Measurements from ENCODE around the gene ATR. TPM values are rescaled to one million over a fixed set of nuclear protein-coding genes. Genes with fewer than 3 reads are reported as not detected.

ATR gene
- total RNA-seq, 1 experiment from 2014 or later, result 17.5 TPM

DNA sequence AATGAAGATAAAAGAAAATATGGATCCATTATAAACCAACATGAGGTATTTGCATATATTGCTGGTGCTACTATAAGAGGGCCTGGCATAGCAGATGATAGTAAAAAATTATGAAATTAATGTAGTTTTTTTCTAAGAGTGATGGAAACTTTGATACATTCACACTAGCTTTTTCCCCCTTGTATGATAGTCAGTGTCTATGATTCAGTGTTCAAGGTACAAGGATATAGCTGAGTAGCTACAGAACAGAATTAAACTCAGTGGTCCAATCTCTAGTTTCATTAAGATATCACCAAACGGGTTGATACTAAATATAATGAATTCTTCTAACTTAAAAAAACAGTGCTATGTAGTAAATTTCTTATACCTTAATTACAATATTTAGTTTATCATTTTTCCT is 80.8 kb downstream of the ATR start:
- H3K4me1 ChIP-seq, result no peaks in the 10 kb centered on the region; the same call in 1 of the 2 replicates
- DNase-seq, result no peak
- H3K4me3 Mint-ChIP-seq (ENCODE audit: unreplicated experiment), result no peak overlapping the region
- no peaks in the 10 kb centered on the region for H3K9me3 ChIP-seq
- no peaks in the 10 kb centered on the region for H3K27me3 Mint-ChIP-seq (ENCODE audit: insufficient read depth, unreplicated experiment)
- TF ChIP-seq, protein P1, sequence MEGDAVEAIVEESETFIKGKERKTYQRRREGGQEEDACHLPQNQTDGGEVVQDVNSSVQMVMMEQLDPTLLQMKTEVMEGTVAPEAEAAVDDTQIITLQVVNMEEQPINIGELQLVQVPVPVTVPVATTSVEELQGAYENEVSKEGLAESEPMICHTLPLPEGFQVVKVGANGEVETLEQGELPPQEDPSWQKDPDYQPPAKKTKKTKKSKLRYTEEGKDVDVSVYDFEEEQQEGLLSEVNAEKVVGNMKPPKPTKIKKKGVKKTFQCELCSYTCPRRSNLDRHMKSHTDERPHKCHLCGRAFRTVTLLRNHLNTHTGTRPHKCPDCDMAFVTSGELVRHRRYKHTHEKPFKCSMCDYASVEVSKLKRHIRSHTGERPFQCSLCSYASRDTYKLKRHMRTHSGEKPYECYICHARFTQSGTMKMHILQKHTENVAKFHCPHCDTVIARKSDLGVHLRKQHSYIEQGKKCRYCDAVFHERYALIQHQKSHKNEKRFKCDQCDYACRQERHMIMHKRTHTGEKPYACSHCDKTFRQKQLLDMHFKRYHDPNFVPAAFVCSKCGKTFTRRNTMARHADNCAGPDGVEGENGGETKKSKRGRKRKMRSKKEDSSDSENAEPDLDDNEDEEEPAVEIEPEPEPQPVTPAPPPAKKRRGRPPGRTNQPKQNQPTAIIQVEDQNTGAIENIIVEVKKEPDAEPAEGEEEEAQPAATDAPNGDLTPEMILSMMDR (IDR thresholded peaks at IDR 0.05; ENCODE audit: insufficient read depth in 1 of 2, low read depth in 1 of 2, low read length in 1 of 2, severe bottlenecking in 1 of 2, unreplicated experiment in 1 of 2), result no peak
- CTCF ChIA-PET, result no interaction called here
- no peak overlapping the region for H3K4me3 ChIP-seq (ENCODE audit: low read depth, low read length)
- no peaks in the 10 kb centered on the region for H3K36me3 ChIP-seq (ENCODE audit: control insufficient read depth, insufficient read depth, low read length)
- no peaks in the 10 kb centered on the region for H3K9me3 Mint-ChIP-seq (ENCODE audit: unreplicated experiment)
- POLR2A ChIA-PET, result no interaction called here
- peaks cover 13% of the 10 kb centered on the region for H3K36me3 Mint-ChIP-seq (ENCODE audit: insufficient read depth, unreplicated experiment)
- no TSS peak for BruUV-seq (replicated peaks)
- no peaks in the 10 kb centered on the region for H3K27me3 ChIP-seq (replicated peaks; ENCODE audit: control insufficient read depth, insufficient read depth, low read length)
- no peaks in the 10 kb centered on the region for H3K4me1 Mint-ChIP-seq (ENCODE audit: low read depth, unreplicated experiment)
- intact Hi-C loops (cut with micrococcal nuclease; ENCODE audit: unreplicated experiment), result no loop called here
- no peak overlapping the region for H3K27ac Mint-ChIP-seq (ENCODE audit: unreplicated experiment)

DNA sequence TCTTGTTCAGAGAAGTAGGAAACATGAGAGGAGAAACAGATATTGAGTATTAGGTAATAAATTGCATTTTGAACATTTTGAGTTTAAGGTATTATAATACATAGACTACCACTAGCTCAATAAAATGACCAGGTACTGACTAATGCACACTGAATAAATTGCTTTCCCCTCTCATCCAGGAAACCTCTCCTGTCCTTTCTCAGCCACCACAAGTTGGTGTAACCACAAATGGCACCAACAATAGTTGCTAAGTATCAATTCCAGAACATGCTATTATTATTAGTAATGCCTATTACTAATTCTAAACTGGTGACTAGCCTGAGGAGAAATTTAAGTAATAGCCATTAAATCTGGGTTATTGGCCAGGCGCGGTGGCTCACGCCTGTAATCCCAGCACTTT is 83.4 kb downstream of the ATR start:
- Mint-ChIP-seq H3K9me3 (ENCODE audit: unreplicated experiment) (no peaks in the 10 kb centered on the region), H3K27me3 (ENCODE audit: insufficient read depth, unreplicated experiment) (no peaks in the 10 kb centered on the region), H3K4me1 (ENCODE audit: low read depth, unreplicated experiment) (no peaks in the 10 kb centered on the region), H3K36me3 (ENCODE audit: insufficient read depth, unreplicated experiment) (peaks cover 32% of the 10 kb centered on the region), H3K4me3 (ENCODE audit: unreplicated experiment) (no peak overlapping the region), H3K27ac (ENCODE audit: unreplicated experiment) (no peak overlapping the region)
- DNase-seq, result no peak
- Histone ChIP-seq H3K27me3 (replicated peaks; ENCODE audit: control insufficient read depth, insufficient read depth, low read length) (no peaks in the 10 kb centered on the region), H3K4me1 (no peaks in the 10 kb centered on the region), H3K36me3 (ENCODE audit: control insufficient read depth, insufficient read depth, low read length) (no peaks in the 10 kb centered on the region), H3K9me3 (no peaks in the 10 kb centered on the region), H3K4me3 (ENCODE audit: low read depth, low read length) (no peak overlapping the region)
- TF ChIP-seq, protein P1 (IDR thresholded peaks at IDR 0.05; ENCODE audit: insufficient read depth in 1 of 2, low read depth in 1 of 2, low read length in 1 of 2, severe bottlenecking in 1 of 2, unreplicated experiment in 1 of 2), result no peak
- ChIA-PET POLR2A (no interaction called here), CTCF (no interaction called here)
- intact Hi-C loops (cut with micrococcal nuclease; ENCODE audit: unreplicated experiment), result no loop called here
- BruUV-seq (replicated peaks), result no TSS peak

DNA sequence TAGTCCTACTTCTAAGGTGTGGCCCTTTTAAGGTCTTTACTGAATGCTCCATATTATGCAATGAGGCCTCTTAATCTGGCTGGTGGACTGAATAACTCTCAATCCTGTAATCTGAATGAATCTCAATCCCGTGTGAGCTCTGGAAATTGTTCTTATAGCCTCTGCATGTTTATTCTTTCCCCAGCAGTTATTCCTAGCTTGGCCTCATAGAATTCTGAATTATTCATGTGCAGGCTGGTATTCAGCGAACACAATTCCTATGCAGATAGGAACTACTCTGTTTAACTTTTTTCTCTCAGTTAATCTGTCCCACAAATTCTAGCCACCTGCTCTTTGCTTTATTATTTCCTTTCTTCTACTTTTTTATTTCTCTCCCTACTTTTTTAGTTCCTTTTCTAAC is 86.3 kb downstream of the ATR start:
- POLR2A ChIA-PET, result no interaction called here
- H3K9me3 Mint-ChIP-seq (ENCODE audit: unreplicated experiment), result no peaks in the 10 kb centered on the region
- no peak overlapping the region for H3K27ac Mint-ChIP-seq (ENCODE audit: unreplicated experiment)
- Histone ChIP-seq H3K9me3 (no peaks in the 10 kb centered on the region), H3K36me3 (ENCODE audit: control insufficient read depth, insufficient read depth, low read length) (no peaks in the 10 kb centered on the region), H3K4me1 (no peaks in the 10 kb centered on the region), H3K27me3 (replicated peaks; ENCODE audit: control insufficient read depth, insufficient read depth, low read length) (no peaks in the 10 kb centered on the region), H3K4me3 (ENCODE audit: low read depth, low read length) (no peak overlapping the region)
- intact Hi-C loops (cut with micrococcal nuclease; ENCODE audit: unreplicated experiment), result no loop called here
- CTCF ChIA-PET, result no interaction called here
- H3K4me3 Mint-ChIP-seq (ENCODE audit: unreplicated experiment), result no peak overlapping the region
- no peak for DNase-seq
- TF ChIP-seq, protein P1 (IDR thresholded peaks at IDR 0.05; ENCODE audit: insufficient read depth in 1 of 2, low read depth in 1 of 2, low read length in 1 of 2, severe bottlenecking in 1 of 2, unreplicated experiment in 1 of 2), result no peak
- no TSS peak for BruUV-seq (replicated peaks)
- H3K27me3 Mint-ChIP-seq (ENCODE audit: insufficient read depth, unreplicated experiment), result no peaks in the 10 kb centered on the region
- H3K36me3 Mint-ChIP-seq (ENCODE audit: insufficient read depth, unreplicated experiment), result peaks cover 26% of the 10 kb centered on the region
- H3K4me1 Mint-ChIP-seq (ENCODE audit: low read depth, unreplicated experiment), result no peaks in the 10 kb centered on the region

Data from Caco-2 (cell line).